OCI-LY1 (cell line): ENCODE data around the gene SPAM1.

Experiments
- CTCF ChIP-seq: fragments of 200-600 bp; sonication (generic), shearing (Covaris generic); IDR thresholded peaks from 2 replicates; pipeline ENCODE4 v1.5.1; 2017; ENCODE audit warnings: mild to moderate bottlenecking, antibody characterized with exemption, low read length, moderate library complexity, mixed read lengths
- EZH2 ChIP-seq: fragments of 200-600 bp; sonication (generic), shearing (Covaris generic); IDR thresholded peaks from 2 replicates; pipeline ENCODE4 v1.8.0; 2017; ENCODE audit warnings: borderline replicate concordance, mixed run types, mild to moderate bottlenecking, antibody characterized with exemption, low read length, moderate library complexity, mixed read lengths

GRCh38 chr7:123888192-123888591 lies 36.8 kb upstream of the SPAM1 start:
- TF ChIP-seq EZH2 (no peak), CTCF (no peak)
